KBM-7 (cell line): Measurements from ENCODE around the gene SIM2.

Experiments
- DNase-seq: peaks from one replicate; pipeline ENCODE4 v3.0.0-alpha.2; 2015
- in situ Hi-C: fragments of 300-500 bp; cut with MboI; formaldehyde crosslinking; loops from 2 replicates; pipeline ENCODE4 v1.14.3; 2020; ENCODE audit warnings: low sequenced_read_pairs, low pct_unique_long_range_greater_than_20kb, mixed read lengths

Gene SIM2

DNA sequence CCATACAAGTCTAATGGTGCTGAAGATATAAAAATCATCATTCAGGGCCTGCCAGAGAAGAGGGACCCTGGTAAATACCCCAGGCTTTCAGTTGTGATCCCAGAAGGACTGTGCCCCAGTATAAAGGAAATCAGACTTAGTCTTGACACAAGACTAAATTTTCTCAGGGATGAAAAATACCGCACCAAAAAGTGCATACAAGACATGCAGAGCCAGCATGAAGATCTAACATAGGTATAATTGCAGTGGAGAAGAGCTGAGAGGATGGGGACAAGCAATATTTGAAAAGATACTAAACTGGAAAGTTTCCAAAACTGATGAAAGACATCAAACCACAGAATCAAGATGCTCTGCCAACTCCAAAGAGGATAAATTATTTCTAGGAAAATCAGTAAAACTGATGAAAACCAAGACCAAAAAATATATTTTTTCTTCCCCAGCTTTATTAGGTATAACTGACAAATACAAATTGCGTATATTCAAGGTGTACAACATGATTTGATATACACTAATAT lies 17.7 kb upstream of the SIM2 start:
- DNase-seq = no peak
- in situ Hi-C loops = no loop called here

DNA sequence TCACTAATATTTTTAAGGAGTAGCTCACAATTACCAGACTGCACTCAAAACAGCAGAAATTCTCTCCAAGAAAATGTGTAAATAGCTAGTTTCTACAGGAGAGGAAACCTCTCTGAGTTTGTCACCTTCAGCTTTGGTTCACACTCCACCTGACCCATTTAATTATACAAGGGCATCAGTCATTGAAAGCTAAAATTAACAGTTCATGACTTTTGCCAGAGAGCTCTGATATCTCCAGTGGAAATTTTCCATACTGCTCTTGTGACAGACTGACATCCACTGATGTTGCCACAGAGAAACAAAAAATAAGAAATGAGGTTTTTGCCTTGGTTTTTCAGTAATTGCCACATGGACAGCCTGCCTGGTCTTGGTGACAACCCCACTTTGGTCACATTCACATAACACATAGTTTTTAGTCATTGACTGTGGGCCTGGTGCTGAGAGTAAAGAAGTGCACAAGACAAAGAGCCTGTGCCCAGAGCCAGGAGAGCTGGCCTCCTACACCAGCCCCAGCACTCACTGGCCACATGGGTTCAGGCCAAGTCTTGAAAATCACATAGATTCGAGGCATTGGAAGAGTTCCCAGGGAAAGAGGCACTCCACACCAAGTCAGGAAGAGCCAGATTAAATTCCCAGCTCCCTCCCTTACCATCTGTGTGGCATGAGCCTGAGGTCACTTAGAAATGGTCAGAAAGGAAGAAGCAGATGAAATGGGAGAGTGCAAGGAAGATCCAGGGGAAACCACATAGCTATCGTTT lies 13.8 kb upstream of the SIM2 start:
- in situ Hi-C loops = no loop called here
- DNase-seq = no peak

DNA sequence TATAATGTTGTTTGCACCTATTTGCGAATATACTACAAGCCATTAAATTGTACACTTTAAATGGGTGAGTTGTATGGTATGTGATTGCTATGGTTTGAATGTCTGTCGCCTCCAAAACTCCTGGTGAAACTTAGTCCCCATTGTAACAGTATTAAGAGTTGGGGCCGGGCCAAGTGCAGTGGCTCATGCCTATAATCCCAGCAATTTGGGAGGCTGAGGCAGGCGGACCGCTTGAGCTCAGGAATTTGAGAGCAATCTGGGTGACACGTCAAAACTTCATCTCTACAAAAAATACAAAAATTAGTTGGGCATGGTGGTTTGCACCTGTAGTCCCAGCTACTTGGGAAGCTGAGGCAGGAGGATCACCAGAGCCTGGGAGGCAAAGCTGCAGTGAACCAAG lies 12.0 kb upstream of the SIM2 start:
- in situ Hi-C loops = no loop called here
- DNase-seq = no peak

DNA sequence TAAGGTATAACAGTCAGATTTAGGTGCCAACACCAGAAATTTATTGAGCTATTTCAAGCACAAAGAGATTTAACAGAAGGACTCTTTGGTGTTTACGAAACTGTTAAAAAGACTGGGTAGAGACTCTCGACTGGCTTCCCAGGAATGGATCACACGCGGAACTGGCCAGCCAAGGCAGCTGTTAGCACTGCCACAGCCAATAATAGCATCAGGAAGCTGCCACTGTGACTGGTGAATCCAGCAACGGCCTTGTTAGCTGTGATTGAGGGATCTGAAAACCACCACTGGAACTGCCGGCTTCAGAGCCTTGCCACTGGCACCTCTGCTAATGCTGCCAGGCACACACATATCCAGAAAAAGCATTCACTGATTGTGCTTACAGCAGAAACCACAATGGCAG lies 10.6 kb upstream of the SIM2 start:
- in situ Hi-C loops = no loop called here
- no peak for DNase-seq

DNA sequence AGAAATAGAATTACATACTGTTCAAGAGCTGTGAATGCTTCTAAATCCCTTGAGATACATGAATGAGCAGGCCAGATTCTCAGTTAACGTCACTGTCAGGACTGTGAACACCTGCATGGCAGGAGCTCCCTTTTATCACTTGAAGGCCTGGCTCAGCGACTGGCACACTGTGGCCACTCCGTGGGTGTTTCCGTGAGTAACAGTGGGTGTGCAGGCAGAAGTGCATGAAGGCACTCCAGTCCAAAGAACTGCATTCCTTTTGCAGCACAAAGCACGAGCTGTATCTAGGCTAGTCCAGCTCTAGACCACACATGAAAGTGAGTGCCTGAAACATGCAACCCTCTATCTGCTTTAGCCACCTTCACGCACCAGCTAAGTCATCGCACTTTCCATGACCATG lies 9.6 kb upstream of the SIM2 start:
- DNase-seq = no peak
- in situ Hi-C loops = no loop called here

DNA sequence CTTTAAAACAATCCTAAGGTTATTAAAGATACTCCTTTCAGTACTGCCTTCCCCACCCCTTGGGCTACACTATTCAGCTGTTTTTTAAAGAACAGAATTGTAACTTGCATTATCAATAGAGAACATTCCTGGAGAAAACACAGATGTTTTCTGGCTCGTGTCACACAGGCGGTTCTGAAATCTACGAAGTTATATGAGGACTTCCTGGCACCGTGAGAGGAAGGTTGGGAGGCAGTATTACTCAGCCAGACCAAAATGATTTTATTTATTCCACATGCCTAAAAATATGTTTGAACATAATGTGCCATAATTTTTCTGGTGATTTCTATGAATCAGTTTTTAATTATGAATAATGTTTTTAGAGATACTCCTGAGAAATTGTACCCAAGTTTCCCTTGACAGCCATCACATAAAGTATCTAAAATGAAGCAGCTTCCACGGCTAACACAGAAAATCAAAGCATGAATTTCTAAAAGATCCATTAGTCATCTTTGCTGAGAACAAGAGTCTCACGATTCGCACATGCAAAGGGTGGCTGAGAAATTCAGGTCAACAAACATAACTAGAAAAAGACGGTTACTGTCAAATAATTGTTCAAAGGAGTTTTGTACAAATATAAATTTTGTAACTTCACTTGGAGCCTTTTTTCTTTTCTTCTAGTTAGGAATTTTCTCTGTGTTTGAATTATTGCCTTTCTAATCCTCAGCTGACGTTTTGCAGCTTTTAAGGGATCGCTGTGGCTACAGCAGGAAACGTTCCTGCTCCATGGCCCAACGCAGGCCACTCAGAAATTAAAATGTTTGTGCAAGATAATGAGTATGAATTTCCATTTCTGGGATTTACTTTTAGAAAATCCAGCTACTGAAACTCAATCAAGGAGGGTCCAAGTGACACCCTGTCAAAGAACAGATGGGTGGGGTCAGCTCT lies 8.0 kb upstream of the SIM2 start:
- DNase-seq = no peak
- in situ Hi-C loops = no loop called here

DNA sequence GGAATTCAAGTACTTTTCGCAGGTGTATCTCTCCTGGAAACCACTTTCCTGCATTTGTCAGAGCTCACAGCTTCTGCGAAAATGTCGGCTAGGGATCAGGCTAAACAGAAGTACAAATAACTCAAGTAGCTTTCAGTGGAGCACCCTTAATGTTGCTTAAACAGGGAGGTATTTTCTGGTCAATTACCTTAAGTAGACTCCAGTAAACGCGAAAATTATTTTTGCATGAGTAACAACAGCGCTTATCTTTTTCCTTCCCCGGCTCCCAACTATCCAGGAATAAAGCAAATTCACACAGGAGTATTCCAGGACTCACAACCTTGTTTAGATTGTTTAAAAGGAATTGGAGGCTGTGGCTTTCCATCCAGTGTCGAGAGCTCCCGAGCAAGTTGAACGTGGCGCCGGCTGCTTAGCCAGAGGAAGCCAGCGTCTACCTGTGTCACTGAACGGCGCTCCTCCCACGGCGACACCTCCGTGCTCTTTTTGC lies 7.3 kb upstream of the SIM2 start:
- DNase-seq = no peak
- in situ Hi-C loops = no loop called here

DNA sequence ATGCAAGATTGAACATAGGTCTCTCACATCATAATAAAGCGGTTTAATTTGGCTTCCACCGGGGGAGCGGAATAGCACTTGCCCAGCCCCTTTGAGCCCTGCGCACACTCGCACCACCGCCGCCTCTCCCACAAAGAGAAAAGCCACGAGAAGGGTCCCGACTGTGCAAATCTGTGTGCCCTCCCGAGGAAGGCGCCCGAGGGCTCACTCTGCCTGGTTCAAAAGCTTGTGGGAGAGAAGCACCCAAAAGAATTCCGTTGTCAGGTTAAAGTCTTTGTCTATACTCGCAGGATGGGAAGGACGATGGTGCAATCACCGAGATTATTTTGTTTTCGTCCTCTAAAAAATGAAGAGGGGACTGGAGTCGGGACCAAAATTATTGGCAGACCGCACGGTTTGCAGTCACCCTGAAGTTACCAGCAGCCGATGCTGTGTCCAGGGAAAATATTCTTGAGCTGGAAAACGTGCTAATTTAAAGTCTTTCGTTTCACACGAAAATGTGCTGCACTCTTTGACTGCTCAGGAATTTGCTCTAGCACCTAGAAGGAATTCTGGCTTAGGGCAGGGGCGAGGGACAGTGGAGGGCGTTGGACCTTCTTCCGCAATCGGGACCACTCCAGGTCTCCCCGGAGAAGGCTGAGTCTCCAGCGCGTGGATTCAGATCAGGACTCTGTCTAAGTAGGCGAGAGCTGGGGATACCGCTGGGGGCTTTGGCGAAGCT lies 6.6 kb upstream of the SIM2 start:
- in situ Hi-C loops = no loop called here
- DNase-seq = no peak

DNA sequence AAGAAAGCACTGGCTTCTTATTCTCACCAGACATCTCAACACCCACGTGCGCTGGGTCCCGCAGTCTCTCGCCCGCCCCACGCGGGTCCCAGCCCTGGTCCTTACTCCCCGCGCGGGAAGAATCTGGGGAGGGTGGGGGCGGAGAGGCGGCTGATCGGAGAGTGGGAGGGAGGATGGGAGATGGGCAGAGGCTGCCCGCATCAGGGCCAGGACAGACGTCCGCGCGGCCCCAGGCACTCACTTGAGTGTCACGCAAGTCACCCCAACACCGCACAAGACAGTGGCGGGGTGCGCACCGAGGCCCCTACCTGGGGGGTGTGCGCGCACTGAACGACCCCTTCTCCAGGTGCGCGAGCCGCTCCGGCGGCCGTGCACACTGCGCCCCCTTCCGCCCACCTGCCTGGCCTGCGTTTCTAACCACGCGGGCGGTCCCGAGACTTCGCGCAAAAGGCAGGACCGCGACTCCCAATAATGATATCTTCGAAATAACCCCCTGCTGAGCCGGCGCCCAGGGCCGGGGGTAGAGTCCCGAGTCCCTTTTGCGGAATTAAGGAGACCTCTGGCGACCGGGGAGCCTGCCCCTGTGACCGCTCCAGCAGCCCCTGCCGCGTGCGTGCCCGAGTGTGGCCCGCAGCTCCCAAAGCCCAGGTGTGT lies 6.0 kb upstream of the SIM2 start:
- in situ Hi-C loops = no loop called here
- DNase-seq = no peak

DNA sequence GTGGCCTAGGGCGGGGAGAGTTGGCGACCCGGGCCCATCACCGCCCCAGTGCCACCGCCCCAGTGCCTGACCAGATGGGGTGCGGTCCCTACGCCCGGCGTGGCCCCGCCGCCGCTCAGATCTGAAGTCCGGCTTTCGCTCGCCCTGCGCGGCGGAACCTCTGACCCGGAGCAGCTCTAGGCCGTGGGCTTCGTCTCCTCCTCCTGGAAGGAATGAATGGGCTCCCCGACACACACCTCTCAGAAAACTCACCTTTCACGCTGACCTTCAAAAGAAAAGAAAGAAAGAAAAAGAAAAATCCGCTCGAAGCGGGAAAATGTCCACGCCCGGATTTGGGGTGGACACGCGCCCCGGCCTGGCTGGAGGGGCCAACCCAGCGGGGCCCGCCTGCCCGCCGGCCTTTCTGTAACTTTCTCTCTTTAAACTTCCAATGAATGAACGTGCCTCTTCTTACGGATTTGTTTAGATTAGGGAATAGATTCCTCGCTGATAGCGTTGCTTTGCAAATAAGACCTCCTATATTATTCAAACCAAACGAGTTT lies 5.4 kb upstream of the SIM2 start:
- no peak for DNase-seq
- in situ Hi-C loops = no loop called here

DNA sequence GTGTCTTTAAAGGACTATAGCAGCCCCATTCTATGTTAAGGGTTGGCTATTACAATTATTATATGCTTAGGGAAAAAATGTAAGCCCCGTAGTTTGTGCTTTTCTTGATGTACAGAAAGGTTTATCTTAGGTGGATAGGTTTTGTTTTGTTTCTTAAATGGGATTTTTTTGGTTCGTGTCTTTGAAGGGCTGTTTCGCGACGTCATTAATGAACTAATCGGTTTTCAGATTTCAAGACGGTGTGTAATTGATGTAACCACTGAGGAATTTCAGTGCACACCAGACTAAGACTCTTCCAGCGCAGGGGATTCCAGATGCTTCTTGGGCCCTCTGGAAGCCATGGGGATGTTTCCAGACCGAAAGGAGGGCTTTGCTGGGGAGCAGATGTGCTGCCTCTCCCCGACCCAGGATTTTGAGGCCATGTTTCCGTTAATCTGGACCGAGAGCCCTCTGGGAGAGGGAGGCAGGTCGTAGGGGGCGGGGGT lies 4.8 kb upstream of the SIM2 start:
- DNase-seq = no peak

DNA sequence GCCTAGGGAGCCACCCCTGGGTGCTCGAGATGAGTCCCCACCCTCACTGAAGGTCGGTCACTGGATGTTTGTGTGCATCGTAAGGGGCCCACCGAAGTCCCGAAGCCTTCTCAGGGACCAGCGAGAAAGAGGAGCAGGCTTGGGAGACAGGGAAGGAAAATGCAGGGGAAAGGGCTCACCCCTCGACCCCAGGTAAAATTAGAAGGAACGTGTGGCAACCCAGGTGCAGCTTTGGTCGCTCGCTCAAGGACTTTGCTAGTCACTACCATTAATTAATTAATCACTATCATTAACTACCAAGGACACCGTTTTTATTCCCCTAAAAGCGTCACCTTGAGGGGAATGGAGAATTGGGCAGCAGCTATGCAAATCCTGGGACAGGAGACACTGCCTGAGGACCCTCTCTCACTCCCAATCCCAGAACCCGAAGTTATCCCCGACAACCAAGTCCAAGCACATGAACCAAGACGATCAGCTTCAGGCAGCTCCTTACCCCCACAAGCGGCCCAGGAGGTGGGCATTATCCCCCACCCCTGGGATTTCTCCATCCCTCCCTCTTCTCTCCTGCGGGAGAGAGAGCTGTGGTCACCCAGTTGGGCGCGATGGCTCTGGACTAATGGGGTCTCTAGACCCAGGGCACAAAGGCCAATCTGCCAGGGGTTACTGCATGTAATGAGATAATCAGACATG lies 4.2 kb upstream of the SIM2 start:
- in situ Hi-C loops = no loop called here
- no peak for DNase-seq

More for the DNA sequence above, 4.8 kb upstream of the SIM2 start:
- in situ Hi-C loops = no loop called here

DNA sequence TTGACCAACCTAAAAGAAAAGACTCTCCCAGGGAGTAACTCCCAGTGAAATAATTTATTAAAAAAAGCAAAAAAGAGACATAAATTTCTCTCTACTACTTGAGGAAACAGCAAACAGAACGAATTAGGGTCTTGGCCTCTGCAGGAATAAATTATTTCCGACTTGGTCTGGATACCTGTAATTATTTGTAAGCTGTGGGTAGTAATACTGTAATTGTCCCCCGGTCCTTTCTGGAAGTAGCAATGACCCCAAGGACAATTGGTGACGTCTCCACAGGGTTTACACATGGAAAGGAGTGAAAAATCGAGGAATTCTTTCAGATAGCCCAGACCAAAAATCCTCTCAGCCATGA lies 3.7 kb upstream of the SIM2 start:
- DNase-seq = no peak
- in situ Hi-C loops = no loop called here

DNA sequence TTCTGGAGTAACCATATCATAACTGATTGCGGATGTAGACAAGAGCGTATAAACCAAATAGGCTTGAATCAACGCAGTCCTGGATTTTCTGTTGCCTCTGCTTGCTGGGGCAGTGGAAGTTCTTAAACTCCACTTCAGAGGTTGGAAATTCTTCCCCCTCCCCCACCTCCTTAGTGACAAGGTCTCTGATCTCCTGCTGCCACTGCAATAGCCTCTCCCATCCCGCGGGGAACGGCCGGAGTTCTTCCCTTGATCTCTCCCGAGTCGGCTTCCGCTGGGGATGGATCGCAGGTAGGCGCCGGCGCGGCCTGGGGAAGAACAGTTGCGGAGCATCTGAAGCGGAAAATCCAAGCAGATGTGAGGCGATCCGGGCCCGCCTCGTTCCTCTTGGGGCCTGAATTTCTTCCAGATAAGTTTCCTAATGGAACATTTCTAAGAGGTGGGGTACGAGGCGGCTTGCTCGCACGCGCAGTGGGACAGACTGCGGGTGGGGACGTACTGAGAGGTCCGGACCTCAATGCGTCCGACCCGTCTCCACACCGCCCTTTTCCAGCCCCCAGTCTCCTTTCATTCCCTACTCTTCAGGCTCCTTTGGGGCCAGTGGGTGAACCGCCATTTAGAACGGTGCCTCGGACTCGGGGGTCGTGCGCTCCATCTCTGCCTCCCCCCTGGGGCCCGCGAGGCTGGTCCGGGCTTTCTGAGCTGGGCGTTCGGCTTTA lies 3.1 kb upstream of the SIM2 start:
- no peak for DNase-seq
- in situ Hi-C loops = no loop called here

DNA sequence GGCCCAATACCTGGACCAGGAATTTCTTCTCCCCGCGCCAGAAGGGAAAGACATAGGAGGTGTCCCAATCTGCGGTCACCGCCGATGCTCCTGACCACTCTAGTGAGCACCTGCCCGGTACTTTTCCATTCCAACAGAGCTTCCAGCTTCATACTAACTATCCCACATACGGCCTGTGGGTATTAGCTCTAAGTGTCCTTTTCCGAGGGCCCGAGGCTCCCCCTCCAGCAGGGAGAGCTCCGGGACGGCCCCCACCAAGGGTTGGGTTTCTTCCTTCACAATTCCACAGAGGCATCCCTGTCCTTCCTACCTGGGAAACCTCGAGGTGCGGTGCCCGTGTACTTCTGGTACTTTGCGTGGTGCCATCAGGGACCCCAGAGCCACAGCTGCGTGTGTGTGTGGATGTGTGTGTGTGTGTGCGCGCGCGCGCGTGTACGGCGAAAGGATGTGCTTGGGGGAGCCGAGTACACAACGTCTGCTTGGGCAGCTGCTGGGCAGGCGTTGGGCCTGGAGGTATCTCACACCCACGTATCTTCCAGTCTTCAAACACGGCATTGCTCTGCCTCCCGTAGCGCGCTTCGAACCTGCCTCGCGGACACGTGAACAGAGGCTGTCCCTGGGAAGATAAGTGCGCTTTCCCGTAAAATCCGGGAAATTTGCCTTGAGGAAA lies 2.4 kb upstream of the SIM2 start:
- in situ Hi-C loops = no loop called here
- DNase-seq = no peak

DNA sequence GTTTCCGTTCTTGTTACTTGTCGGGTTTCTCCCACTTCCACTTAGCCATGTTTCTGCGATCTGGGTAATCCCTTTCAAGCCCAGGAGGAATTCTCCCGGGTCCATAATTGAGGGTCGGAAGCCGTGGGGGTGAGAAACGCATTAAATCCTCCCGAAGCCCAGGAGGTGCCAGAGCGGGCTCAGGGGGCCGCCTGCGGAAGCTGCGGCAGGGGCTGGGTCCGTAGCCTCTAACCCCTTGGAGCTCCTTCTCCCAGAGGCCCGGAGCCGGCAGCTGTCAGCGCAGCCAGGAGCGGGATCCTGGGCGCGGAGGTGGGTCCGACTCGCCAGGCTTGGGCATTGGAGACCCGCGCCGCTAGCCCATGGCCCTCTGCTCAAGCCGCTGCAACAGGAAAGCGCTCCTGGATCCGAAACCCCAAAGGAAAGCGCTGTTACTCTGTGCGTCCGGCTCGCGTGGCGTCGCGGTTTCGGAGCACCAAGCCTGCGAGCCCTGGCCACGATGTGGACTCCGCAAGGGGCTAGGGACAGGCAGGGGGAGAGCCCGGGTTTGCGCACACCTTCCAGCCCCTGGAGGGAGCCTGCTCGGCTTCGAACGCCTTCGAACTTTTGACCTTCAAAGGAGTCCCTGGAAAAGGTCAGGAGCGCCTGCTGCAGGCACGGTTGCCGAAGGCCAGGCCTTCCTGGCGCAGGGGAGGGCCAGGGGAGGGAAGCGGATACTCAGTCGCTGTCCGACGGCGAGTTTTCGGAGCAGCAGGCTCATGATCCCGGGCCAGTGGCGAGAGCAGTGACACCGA lies 1.7 kb upstream of the SIM2 start:
- in situ Hi-C loops = no loop called here
- DNase-seq = no peak
